Measurements from ENCODE around the gene ACSM4. TPM values are rescaled to one million over a fixed set of nuclear protein-coding genes. Genes with fewer than 3 reads are reported as not detected.
A peak's percentile ranks its signal among the peaks of the same experiment; 100 is the strongest.

ACSM4 gene
- total RNA-seq, 2 experiments from 2014 or later = not detected

GRCh38 chr12:7361265-7361664 is 57.4 kb downstream of the ACSM4 start:
- Mint-ChIP-seq H3K36me3 (ENCODE audit: low read depth) (no peaks in the 10 kb centered on the region), H3K27me3 (peaks cover 6% of the 10 kb centered on the region), H3K9me3 (no peaks in the 10 kb centered on the region), H3K4me1 (ENCODE audit: low read depth) (no peaks in the 10 kb centered on the region), H3K27ac (no peak overlapping the region), H3K4me3 (no peak overlapping the region)
- ATAC-seq = no peak
- no peak for DNase-seq
- intact Hi-C loops (cut with micrococcal nuclease) = no loop called here
- no peak for TF ChIP-seq CTCF (IDR thresholded peaks at IDR 0.05)
- ChIA-PET POLR2A (no interaction called here), CTCF (no interaction called here)

GRCh38 chr12:7362734-7363133 is 58.9 kb downstream of the ACSM4 start:
- ATAC-seq (no peak), DNase-seq (no peak)
- Mint-ChIP-seq H3K9me3 (no peaks in the 10 kb centered on the region), H3K36me3 (ENCODE audit: low read depth) (no peaks in the 10 kb centered on the region), H3K4me1 (ENCODE audit: low read depth) (no peaks in the 10 kb centered on the region), H3K27ac (no peak overlapping the region), H3K27me3 (peaks cover 4% of the 10 kb centered on the region), H3K4me3 (no peak overlapping the region)
- intact Hi-C loops (cut with micrococcal nuclease) = no loop called here
- TF ChIP-seq CTCF (IDR thresholded peaks at IDR 0.05) = no peak
- CTCF ChIA-PET = no interaction called here
- POLR2A ChIA-PET = no interaction called here

DNA sequence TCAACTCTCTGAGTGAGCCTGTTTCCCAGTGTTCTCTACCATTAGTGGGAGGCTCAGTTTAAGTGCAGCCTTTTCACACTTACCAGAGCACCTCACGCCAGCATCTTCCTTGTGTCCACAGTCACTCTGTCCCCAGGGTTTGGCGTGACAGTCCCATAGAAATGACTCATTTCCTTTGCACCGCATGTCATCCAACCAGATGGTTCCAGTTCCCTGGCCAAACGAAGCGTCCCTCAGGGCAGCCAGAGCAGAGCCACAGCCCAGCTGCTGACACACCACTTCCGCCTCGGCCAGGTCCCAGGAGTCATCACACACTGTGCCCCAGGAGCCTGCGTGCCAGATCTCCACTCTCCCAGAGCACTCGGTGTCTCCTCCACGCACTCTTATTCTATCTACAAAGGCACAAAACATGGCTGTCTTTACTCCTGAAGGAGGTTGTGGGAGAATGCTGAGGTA is 65.4 kb downstream of the ACSM4 start:
- POLR2A ChIA-PET = no interaction called here

GRCh38 chr12:7373226-7373625 is 69.4 kb downstream of the ACSM4 start:
- Mint-ChIP-seq H3K27me3 (peaks cover 15% of the 10 kb centered on the region), H3K4me3 (no peak overlapping the region), H3K36me3 (ENCODE audit: low read depth) (no peaks in the 10 kb centered on the region), H3K4me1 (ENCODE audit: low read depth) (no peaks in the 10 kb centered on the region), H3K27ac (no peak overlapping the region), H3K9me3 (peaks cover 2% of the 10 kb centered on the region)
- DNase-seq (no peak), ATAC-seq (no peak)
- ChIA-PET CTCF (interaction anchor here (1.0 kb wide), 1 partner anchor 267 kb away, joined by 4 read pairs; no protein-coding TSS in a partner anchor), POLR2A (no interaction called here)
- no peak for TF ChIP-seq CTCF (IDR thresholded peaks at IDR 0.05)
- intact Hi-C loops (cut with micrococcal nuclease) = no loop called here

More for the DNA sequence above, 65.4 kb downstream of the ACSM4 start:
- peaks cover 2% of the 10 kb centered on the region for H3K9me3 Mint-ChIP-seq
- H3K27ac Mint-ChIP-seq = no peak overlapping the region
- H3K36me3 Mint-ChIP-seq (ENCODE audit: low read depth) = no peaks in the 10 kb centered on the region
- CTCF ChIA-PET = no interaction called here
- DNase-seq (no peak), ATAC-seq (no peak)
- no peaks in the 10 kb centered on the region for H3K4me1 Mint-ChIP-seq (ENCODE audit: low read depth)
- intact Hi-C loops (cut with micrococcal nuclease) = no loop called here
- H3K4me3 Mint-ChIP-seq = no peak overlapping the region
- peaks cover 5% of the 10 kb centered on the region for H3K27me3 Mint-ChIP-seq
- TF ChIP-seq CTCF (IDR thresholded peaks at IDR 0.05) = no peak

DNA sequence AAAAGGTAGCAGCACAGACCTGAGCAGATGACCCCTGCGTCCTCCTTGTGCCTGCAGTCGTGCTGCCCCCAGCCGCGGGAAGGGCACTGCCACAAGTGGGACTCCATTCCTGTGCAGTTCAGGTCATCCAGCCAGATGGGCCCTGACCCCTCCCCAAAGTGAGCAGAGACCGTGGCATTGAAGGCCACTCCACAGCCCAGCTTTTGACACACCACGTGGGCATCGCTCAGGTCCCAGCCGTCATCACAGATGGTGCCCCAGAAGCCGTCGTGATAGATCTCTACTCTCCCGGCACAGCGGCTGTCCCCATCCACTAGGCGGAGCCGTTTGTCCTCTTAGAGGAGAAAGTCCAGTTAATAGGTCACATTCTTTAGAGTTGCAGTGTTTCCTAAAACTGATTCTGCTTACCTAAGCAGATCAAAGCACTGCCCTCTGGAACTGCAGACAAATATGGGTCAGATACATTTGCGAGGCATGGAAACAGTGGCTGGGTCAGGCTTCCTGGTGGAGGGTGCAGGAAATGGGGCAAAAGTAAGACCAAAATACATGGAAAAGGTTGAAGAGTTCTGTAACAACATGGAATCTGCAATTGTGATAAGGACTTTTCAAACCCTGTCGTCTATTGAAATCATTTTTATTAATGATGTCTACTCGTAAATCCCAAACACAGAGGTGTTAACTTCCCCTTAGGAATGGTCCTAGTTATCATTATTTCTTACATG is 70.7 kb downstream of the ACSM4 start:
- Mint-ChIP-seq H3K4me3 (no peak overlapping the region), H3K36me3 (ENCODE audit: low read depth) (no peaks in the 10 kb centered on the region), H3K4me1 (ENCODE audit: low read depth) (no peaks in the 10 kb centered on the region), H3K9me3 (peaks cover 2% of the 10 kb centered on the region), H3K27ac (no peak overlapping the region), H3K27me3 (peaks cover 19% of the 10 kb centered on the region)
- ATAC-seq = peak; percentile 51
- ChIA-PET CTCF (no interaction called here), POLR2A (no interaction called here)
- peak; percentile 29 for TF ChIP-seq CTCF (IDR thresholded peaks at IDR 0.05)
- intact Hi-C loops (cut with micrococcal nuclease) = no loop called here
- peak; percentile 52 for DNase-seq
